ENCODE data around the gene STARD5. TPM values are rescaled to one million over a fixed set of nuclear protein-coding genes. Genes with fewer than 3 reads are reported as not detected.

The STARD5 gene
- total RNA-seq, 2 donors from 2014 or later = 2.0 to 5.4 TPM

- H3K4me1 Mint-ChIP-seq = no peaks in the 10 kb centered on the region
- TF ChIP-seq CTCF (conservative IDR thresholded peaks at IDR 0.05) = no peak
- Histone ChIP-seq H3K9me3 (ENCODE audit: control insufficient read depth, low read length) (no peaks in the 10 kb centered on the region), H3K4me1 (ENCODE audit: control insufficient read depth, insufficient read depth, low read length) (no peaks in the 10 kb centered on the region), H3K27ac (ENCODE audit: low read depth, low read length) (no peak overlapping the region), H3K36me3 (ENCODE audit: control insufficient read depth, insufficient read depth, low read length) (no peaks in the 10 kb centered on the region), H3K27me3 (ENCODE audit: control insufficient read depth, insufficient read depth, low read length, poor library complexity, severe bottlenecking) (no peaks in the 10 kb centered on the region), H3K4me3 (ENCODE audit: low read length) (no peak overlapping the region), H3K9ac (ENCODE audit: extremely low read depth, low read length, poor library complexity, severe bottlenecking) (no peak overlapping the region)
- H3K27ac Mint-ChIP-seq = no peak overlapping the region
- H3K9me3 Mint-ChIP-seq = no peaks in the 10 kb centered on the region
- 95 to 100% methylated on average over 2 to 5 of the region's 5 CpGs for WGBS, 2 experiments (ENCODE audit: insufficient coverage in 1 of 2, insufficient read length in 1 of 2)
- H3K27me3 Mint-ChIP-seq (ENCODE audit: insufficient read depth) = no peaks in the 10 kb centered on the region
- no peak overlapping the region for H3K4me3 Mint-ChIP-seq
- no peak for DNase-seq
- no peaks in the 10 kb centered on the region for H3K36me3 Mint-ChIP-seq (ENCODE audit: low read depth)
Observed at GRCh38 chr15:81363718-81364500, 40.0 kb upstream of the STARD5 start.

DNA sequence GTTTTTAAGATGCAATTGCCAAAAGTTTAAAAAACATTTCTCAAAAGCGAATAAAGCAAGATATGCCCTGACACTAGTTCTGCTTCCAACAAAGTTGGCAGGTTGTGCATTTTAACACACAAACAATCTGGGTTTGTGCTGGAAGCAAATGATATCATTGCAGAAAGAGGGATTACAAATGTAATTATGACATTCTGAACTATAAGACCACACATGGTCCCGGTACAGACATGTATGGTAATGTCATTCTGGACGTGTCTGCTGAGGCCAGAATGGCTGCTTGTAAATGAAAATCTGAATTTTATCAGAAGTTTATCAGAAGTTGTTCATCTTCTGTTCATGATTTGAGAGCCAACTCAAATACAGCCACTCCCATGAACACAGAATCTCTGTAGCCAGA, 39.3 kb upstream of the STARD5 start:
- Histone ChIP-seq H3K36me3 (ENCODE audit: control insufficient read depth, insufficient read depth, low read length) (no peaks in the 10 kb centered on the region), H3K4me3 (ENCODE audit: low read length) (no peak overlapping the region), H3K9me3 (ENCODE audit: control insufficient read depth, low read length) (no peaks in the 10 kb centered on the region), H3K27me3 (ENCODE audit: control insufficient read depth, insufficient read depth, low read length, poor library complexity, severe bottlenecking) (no peaks in the 10 kb centered on the region), H3K4me1 (ENCODE audit: control insufficient read depth, insufficient read depth, low read length) (no peaks in the 10 kb centered on the region), H3K9ac (ENCODE audit: extremely low read depth, low read length, poor library complexity, severe bottlenecking) (no peak overlapping the region), H3K27ac (ENCODE audit: low read depth, low read length) (no peak overlapping the region)
- no peak for DNase-seq
- H3K27me3 Mint-ChIP-seq (ENCODE audit: insufficient read depth) = no peaks in the 10 kb centered on the region
- no peak overlapping the region for H3K27ac Mint-ChIP-seq
- H3K4me1 Mint-ChIP-seq = no peaks in the 10 kb centered on the region
- no peaks in the 10 kb centered on the region for H3K36me3 Mint-ChIP-seq (ENCODE audit: low read depth)
- no peaks in the 10 kb centered on the region for H3K9me3 Mint-ChIP-seq
- no peak for TF ChIP-seq CTCF (conservative IDR thresholded peaks at IDR 0.05)
- H3K4me3 Mint-ChIP-seq = no peak overlapping the region
- WGBS, 2 experiments (ENCODE audit: insufficient coverage in 1 of 2, insufficient read length in 1 of 2) = 76% methylated on average over 3 of the region's 3 CpGs; no CpG with 5 or more reads in 1 of the 2 experiments

DNA sequence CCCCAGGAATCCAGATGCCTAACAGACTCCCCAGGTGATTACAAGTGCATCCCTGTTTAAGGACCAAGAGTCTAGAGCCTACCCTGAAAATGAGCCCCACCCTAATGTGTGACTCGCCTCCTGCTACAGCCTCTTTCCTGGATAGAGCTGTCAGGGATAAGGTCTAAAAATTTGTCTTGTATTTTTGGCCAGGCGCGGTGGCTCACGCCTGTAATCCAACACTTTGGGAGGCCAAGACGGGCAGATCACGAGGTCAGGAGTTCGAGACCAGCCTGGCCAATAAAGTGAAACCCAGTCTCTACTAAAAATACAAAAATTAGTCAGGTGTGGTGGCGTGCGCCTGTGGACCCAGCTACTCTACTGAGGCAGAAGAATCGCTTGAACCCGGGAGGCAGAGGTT, 38.8 kb upstream of the STARD5 start:
- no peaks in the 10 kb centered on the region for H3K4me1 Mint-ChIP-seq
- H3K27me3 ChIP-seq (ENCODE audit: control insufficient read depth, insufficient read depth, low read length, poor library complexity, severe bottlenecking) = no peaks in the 10 kb centered on the region
- no peaks in the 10 kb centered on the region for H3K27me3 Mint-ChIP-seq (ENCODE audit: insufficient read depth)
- H3K4me1 ChIP-seq (ENCODE audit: control insufficient read depth, insufficient read depth, low read length) = no peaks in the 10 kb centered on the region
- no peaks in the 10 kb centered on the region for H3K9me3 Mint-ChIP-seq
- no peak for DNase-seq
- no peak overlapping the region for H3K27ac ChIP-seq (ENCODE audit: low read depth, low read length)
- H3K4me3 Mint-ChIP-seq = no peak overlapping the region
- no peak overlapping the region for H3K9ac ChIP-seq (ENCODE audit: extremely low read depth, low read length, poor library complexity, severe bottlenecking)
- TF ChIP-seq CTCF (conservative IDR thresholded peaks at IDR 0.05) = no peak
- no peaks in the 10 kb centered on the region for H3K36me3 Mint-ChIP-seq (ENCODE audit: low read depth)
- no peak overlapping the region for H3K4me3 ChIP-seq (ENCODE audit: low read length)
- no peaks in the 10 kb centered on the region for H3K36me3 ChIP-seq (ENCODE audit: control insufficient read depth, insufficient read depth, low read length)
- H3K9me3 ChIP-seq (ENCODE audit: control insufficient read depth, low read length) = no peaks in the 10 kb centered on the region
- H3K27ac Mint-ChIP-seq = no peak overlapping the region
- WGBS, 2 experiments (ENCODE audit: insufficient coverage in 1 of 2, insufficient read length in 1 of 2) = 74 to 81% methylated on average over 10 to 11 of the region's 11 CpGs
